ENCODE results near the gene ELFN2. TPM values are rescaled to one million over a fixed set of nuclear protein-coding genes. Genes with fewer than 3 reads are reported as not detected.

The ELFN2 gene
- total RNA-seq, 1 experiment from 2014 or later: 4.0 TPM

GRCh38 chr22:37393746-37394145 is 33.5 kb downstream of the ELFN2 start:
- intact Hi-C loops (cut with micrococcal nuclease; ENCODE audit: unreplicated experiment): no loop called here
- no peak for TF ChIP-seq CTCF (IDR thresholded peaks at IDR 0.05; ENCODE audit: insufficient read depth in 1 of 2, low read depth in 1 of 2, low read length in 1 of 2, severe bottlenecking in 1 of 2, unreplicated experiment in 1 of 2)
- H3K9me3 ChIP-seq: no peaks in the 10 kb centered on the region
- no TSS peak for BruUV-seq (replicated peaks)
- H3K4me1 ChIP-seq: no peaks in the 10 kb centered on the region
- no peaks in the 10 kb centered on the region for H3K36me3 ChIP-seq (ENCODE audit: control insufficient read depth, insufficient read depth, low read length)
- no peaks in the 10 kb centered on the region for H3K4me1 Mint-ChIP-seq (ENCODE audit: low read depth, unreplicated experiment)
- H3K27ac Mint-ChIP-seq (ENCODE audit: unreplicated experiment): no peak overlapping the region
- H3K9me3 Mint-ChIP-seq (ENCODE audit: unreplicated experiment): no peaks in the 10 kb centered on the region
- H3K4me3 Mint-ChIP-seq (ENCODE audit: unreplicated experiment): no peak overlapping the region
- POLR2A ChIA-PET: no interaction called here
- no peaks in the 10 kb centered on the region for H3K27me3 ChIP-seq (replicated peaks; ENCODE audit: control insufficient read depth, insufficient read depth, low read length)
- no peaks in the 10 kb centered on the region for H3K27me3 Mint-ChIP-seq (ENCODE audit: insufficient read depth, unreplicated experiment)
- CTCF ChIA-PET: no interaction called here
- no peak for DNase-seq
- H3K4me3 ChIP-seq (ENCODE audit: low read depth, low read length): no peak overlapping the region
- no peaks in the 10 kb centered on the region for H3K36me3 Mint-ChIP-seq (ENCODE audit: insufficient read depth, unreplicated experiment)

- no peak for DNase-seq
- TF ChIP-seq CTCF (IDR thresholded peaks at IDR 0.05; ENCODE audit: insufficient read depth in 1 of 2, low read depth in 1 of 2, low read length in 1 of 2, severe bottlenecking in 1 of 2, unreplicated experiment in 1 of 2): no peak
- intact Hi-C loops (cut with micrococcal nuclease; ENCODE audit: unreplicated experiment): no loop called here
- H3K4me3 Mint-ChIP-seq (ENCODE audit: unreplicated experiment): no peak overlapping the region
- H3K4me1 Mint-ChIP-seq (ENCODE audit: low read depth, unreplicated experiment): peaks cover 6% of the 10 kb centered on the region
- no peaks in the 10 kb centered on the region for H3K9me3 ChIP-seq
- no peak overlapping the region for H3K27ac Mint-ChIP-seq (ENCODE audit: unreplicated experiment)
- POLR2A ChIA-PET: no interaction called here
- peaks cover 4% of the 10 kb centered on the region; the same call in 1 of the 2 replicates for H3K4me1 ChIP-seq
- no peaks in the 10 kb centered on the region for H3K36me3 Mint-ChIP-seq (ENCODE audit: insufficient read depth, unreplicated experiment)
- CTCF ChIA-PET: no interaction called here
- H3K36me3 ChIP-seq (ENCODE audit: control insufficient read depth, insufficient read depth, low read length): no peaks in the 10 kb centered on the region
- H3K27me3 ChIP-seq (replicated peaks; ENCODE audit: control insufficient read depth, insufficient read depth, low read length): no peaks in the 10 kb centered on the region
- no peaks in the 10 kb centered on the region for H3K27me3 Mint-ChIP-seq (ENCODE audit: insufficient read depth, unreplicated experiment)
- no peaks in the 10 kb centered on the region for H3K9me3 Mint-ChIP-seq (ENCODE audit: unreplicated experiment)
- no TSS peak for BruUV-seq (replicated peaks)
- no peak overlapping the region for H3K4me3 ChIP-seq (ENCODE audit: low read depth, low read length)
These were observed 34.5 kb downstream of the ELFN2 start for GRCh38 chr22:37392721-37393328.

- Histone ChIP-seq H3K27me3 (replicated peaks; ENCODE audit: control insufficient read depth, insufficient read depth, low read length) (no peaks in the 10 kb centered on the region), H3K4me3 (ENCODE audit: low read depth, low read length) (no peak overlapping the region), H3K9me3 (no peaks in the 10 kb centered on the region), H3K4me1 (peaks cover 4% of the 10 kb centered on the region; the same call in 1 of the 2 replicates), H3K36me3 (ENCODE audit: control insufficient read depth, insufficient read depth, low read length) (no peaks in the 10 kb centered on the region)
- no peak overlapping the region for H3K27ac Mint-ChIP-seq (ENCODE audit: unreplicated experiment)
- no peaks in the 10 kb centered on the region for H3K36me3 Mint-ChIP-seq (ENCODE audit: insufficient read depth, unreplicated experiment)
- ChIA-PET CTCF (no interaction called here), POLR2A (no interaction called here)
- TF ChIP-seq CTCF (IDR thresholded peaks at IDR 0.05; ENCODE audit: insufficient read depth in 1 of 2, low read depth in 1 of 2, low read length in 1 of 2, severe bottlenecking in 1 of 2, unreplicated experiment in 1 of 2): no peak
- H3K4me3 Mint-ChIP-seq (ENCODE audit: unreplicated experiment): no peak overlapping the region
- peaks cover 6% of the 10 kb centered on the region for H3K4me1 Mint-ChIP-seq (ENCODE audit: low read depth, unreplicated experiment)
- intact Hi-C loops (cut with micrococcal nuclease; ENCODE audit: unreplicated experiment): no loop called here
- no TSS peak for BruUV-seq (replicated peaks)
- DNase-seq: no peak
- no peaks in the 10 kb centered on the region for H3K9me3 Mint-ChIP-seq (ENCODE audit: unreplicated experiment)
- H3K27me3 Mint-ChIP-seq (ENCODE audit: insufficient read depth, unreplicated experiment): no peaks in the 10 kb centered on the region
These were observed 35.6 kb downstream of the ELFN2 start for GRCh38 chr22:37391702-37392101.

Data from Caco-2 (cell line).